T-helper 17 cell (primary cell): ENCODE measurements around the gene BCAR3. TPM values are rescaled to one million over a fixed set of nuclear protein-coding genes. Genes with fewer than 3 reads are reported as not detected.

ENCODE experiments used
- ATAC-seq: fragments of 150-1000 bp; cut with Tn5 transposase; 2 replicates; pipeline ENCODE4 v1.10.0; 2021; ENCODE audit warnings: mild to moderate bottlenecking, moderate library complexity
- DNase-seq, 3 donors: peaks; one replicate each; pipeline versions ENCODE4 v3.0.0 to v3.0.0-alpha.2; 2020 to 2021
- H3K9me3 ChIP-seq: one replicate; pipeline ENCODE4 v1.7.0; 2013; ENCODE audit warnings: low read length, mild to moderate bottlenecking; ENCODE audit not compliant: control insufficient read depth, poor library complexity, severe bottlenecking
- H3K27ac Mint-ChIP-seq: one replicate; pipeline ENCODE4 v1.8.0; 2022; ENCODE audit warnings: mild to moderate bottlenecking, moderate library complexity, mixed read lengths
- H3K27me3 Mint-ChIP-seq: one replicate; pipeline ENCODE4 v1.8.0; 2022; ENCODE audit warnings: mixed read lengths
- H3K36me3 Mint-ChIP-seq: one replicate; pipeline ENCODE4 v1.8.0; 2022; ENCODE audit warnings: low read depth, mixed read lengths
- H3K4me1 Mint-ChIP-seq: one replicate; pipeline ENCODE4 v1.8.0; 2022; ENCODE audit warnings: mild to moderate bottlenecking, mixed read lengths
- H3K4me3 Mint-ChIP-seq: one replicate; pipeline ENCODE4 v1.8.0; 2022; ENCODE audit warnings: mild to moderate bottlenecking, moderate library complexity, mixed read lengths
- total RNA-seq, 4 donors: library from RNA in 2 of 4; stranded (reverse) in 2 of 4; gene quantifications; one replicate each; pipeline ENCODE4 v1.2.3 and lab custom pipeline; 2022 to 2026

BCAR3 gene
- total RNA-seq, 2 donors from 2014 or later, result 0.87 to 1.0 TPM

DNA sequence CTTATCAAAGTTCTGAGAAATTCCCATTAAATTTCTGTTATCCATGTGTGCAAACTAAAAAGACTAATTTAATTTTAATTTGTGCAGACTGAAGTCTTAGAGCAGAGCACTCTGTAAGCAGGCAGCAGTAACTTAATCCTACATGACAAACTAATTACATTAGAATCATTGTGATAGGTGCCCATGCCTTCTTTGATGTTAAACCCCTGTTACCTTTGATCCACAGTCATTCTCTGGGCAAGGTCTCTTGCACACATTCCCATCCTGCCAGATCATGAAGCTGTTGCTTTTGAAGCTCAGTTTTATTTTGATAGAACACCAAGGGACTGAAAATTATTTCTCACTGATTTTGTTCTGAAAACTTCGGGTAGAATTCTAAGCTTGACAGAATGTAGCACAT, 77.2 kb downstream of the BCAR3 start:
- Mint-ChIP-seq H3K4me3 (no peak overlapping the region), H3K27me3 (peaks cover 17% of the 10 kb centered on the region), H3K36me3 (no peaks in the 10 kb centered on the region), H3K27ac (no peak overlapping the region), H3K4me1 (peaks cover 11% of the 10 kb centered on the region)
- no peak for ATAC-seq
- no peak for DNase-seq
- no peaks in the 10 kb centered on the region for H3K9me3 ChIP-seq

DNA sequence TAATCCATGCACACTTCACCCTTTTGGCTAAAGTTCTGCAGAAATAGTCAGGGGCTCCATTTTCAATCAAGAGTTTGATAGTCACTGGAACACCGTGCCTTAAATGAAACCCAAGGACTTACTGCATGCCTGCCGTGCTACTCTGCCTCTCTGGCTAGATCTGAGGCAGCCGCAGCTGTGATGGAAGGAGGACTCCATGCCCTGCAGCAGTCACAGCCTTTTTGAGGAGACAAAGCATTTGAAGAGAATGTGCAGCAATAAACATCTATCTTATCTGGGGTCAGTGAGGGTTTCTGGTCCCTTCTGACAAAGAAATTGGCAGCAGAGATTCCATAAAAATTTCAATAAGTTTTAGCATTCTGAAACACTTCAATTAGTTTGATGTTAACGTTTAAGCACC, 78.0 kb downstream of the BCAR3 start:
- Mint-ChIP-seq H3K36me3 (no peaks in the 10 kb centered on the region), H3K27me3 (peaks cover 17% of the 10 kb centered on the region), H3K27ac (no peak overlapping the region), H3K4me3 (no peak overlapping the region), H3K4me1 (peaks cover 11% of the 10 kb centered on the region)
- ATAC-seq (no peak), DNase-seq (no peak)
- no peaks in the 10 kb centered on the region for H3K9me3 ChIP-seq

DNA sequence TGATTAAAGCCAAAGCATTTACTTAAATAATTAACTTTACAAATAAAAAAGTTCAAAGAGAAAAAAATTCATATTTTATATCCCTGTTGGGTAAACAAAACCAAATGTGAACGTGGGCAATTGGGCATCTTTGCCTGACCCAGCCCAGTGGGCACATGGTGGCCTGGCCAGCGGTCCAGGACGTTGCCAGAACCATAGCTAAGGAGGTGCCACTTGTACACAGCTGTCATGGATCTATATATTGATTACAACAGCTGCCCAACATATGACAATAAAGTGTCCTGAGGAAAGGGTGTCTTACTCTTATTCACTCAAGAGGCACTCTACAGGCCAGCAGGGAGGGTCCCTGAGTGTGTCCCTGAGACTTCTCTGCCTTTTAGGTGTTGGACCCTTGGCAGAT, 78.5 kb downstream of the BCAR3 start:
- H3K4me1 Mint-ChIP-seq, result peaks cover 8% of the 10 kb centered on the region
- ATAC-seq, result no peak
- no peak for DNase-seq
- H3K27ac Mint-ChIP-seq, result no peak overlapping the region
- H3K36me3 Mint-ChIP-seq, result no peaks in the 10 kb centered on the region
- peaks cover 17% of the 10 kb centered on the region for H3K27me3 Mint-ChIP-seq
- H3K9me3 ChIP-seq, result no peaks in the 10 kb centered on the region
- no peak overlapping the region for H3K4me3 Mint-ChIP-seq

DNA sequence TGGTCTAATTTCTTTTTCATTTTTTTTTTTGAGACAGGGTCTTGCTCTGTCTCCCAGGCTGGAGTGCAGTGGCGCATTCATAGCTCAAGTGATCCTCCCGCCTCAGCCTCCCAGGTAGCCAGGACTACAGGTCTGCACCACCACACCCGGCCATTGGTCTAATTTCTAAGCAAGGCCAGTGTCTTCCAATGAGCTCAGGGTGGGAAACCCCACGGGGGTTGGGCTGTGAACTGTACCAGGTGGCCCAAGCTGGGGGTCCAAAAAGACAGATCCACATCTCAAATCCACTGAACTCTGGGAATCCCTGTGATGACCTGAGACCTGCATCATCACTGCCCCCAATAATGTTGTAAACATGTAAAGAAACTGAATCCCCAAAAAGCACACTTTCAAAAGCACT, 79.5 kb downstream of the BCAR3 start:
- no peaks in the 10 kb centered on the region for H3K9me3 ChIP-seq
- Mint-ChIP-seq H3K4me1 (peaks cover under 1% of the 10 kb centered on the region), H3K36me3 (no peaks in the 10 kb centered on the region), H3K27me3 (peaks cover 17% of the 10 kb centered on the region), H3K4me3 (no peak overlapping the region), H3K27ac (no peak overlapping the region)
- ATAC-seq (no peak), DNase-seq (no peak)

DNA sequence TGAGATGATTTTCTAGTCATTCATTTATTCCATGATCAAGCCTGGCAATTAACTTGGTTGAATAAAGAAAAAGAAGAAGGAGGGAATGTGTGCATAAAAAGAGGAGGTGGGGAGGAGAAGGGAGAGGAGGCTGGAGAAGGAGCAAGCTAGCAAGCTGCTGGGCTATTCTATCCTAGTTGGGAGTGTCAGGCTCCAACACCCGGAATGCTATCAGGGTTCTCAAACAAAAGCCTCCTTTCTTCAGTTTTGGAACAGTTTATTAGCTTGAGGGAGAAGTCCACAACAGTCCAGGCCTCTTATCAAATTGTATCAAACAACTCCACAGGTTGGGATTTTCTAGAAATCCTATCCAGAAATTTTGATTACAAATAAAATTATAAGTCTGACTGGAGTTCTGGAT, 80.0 kb downstream of the BCAR3 start:
- no peaks in the 10 kb centered on the region for H3K4me1 Mint-ChIP-seq
- peaks cover 17% of the 10 kb centered on the region for H3K27me3 Mint-ChIP-seq
- ATAC-seq, result no peak
- H3K36me3 Mint-ChIP-seq, result no peaks in the 10 kb centered on the region
- no peak for DNase-seq
- H3K9me3 ChIP-seq, result no peaks in the 10 kb centered on the region
- H3K4me3 Mint-ChIP-seq, result no peak overlapping the region
- no peak overlapping the region for H3K27ac Mint-ChIP-seq

DNA sequence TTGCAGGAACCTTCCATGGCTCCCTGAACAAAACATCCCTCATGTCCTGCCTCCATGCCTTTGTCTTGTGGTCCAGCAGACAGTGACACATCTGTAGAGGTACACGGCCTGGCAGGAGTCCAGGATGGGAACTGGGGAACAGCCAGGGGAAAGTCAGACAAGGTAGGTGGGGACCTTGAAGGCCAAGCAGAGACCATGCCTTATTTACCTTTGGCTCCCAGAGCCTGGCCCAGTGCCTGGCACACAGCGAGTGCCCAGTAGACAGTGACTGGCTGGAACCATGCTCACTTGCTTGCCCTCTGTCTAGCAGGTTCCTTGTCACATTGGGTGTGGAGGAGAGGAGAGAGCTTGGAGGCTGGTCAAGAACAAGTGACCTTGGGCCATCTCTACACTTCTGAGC, 81.0 kb downstream of the BCAR3 start:
- DNase-seq, result no peak
- no peak for ATAC-seq
- peaks cover 17% of the 10 kb centered on the region for H3K27me3 Mint-ChIP-seq
- H3K27ac Mint-ChIP-seq, result no peak overlapping the region
- no peaks in the 10 kb centered on the region for H3K36me3 Mint-ChIP-seq
- H3K4me3 Mint-ChIP-seq, result no peak overlapping the region
- H3K4me1 Mint-ChIP-seq, result no peaks in the 10 kb centered on the region
- no peaks in the 10 kb centered on the region for H3K9me3 ChIP-seq

DNA sequence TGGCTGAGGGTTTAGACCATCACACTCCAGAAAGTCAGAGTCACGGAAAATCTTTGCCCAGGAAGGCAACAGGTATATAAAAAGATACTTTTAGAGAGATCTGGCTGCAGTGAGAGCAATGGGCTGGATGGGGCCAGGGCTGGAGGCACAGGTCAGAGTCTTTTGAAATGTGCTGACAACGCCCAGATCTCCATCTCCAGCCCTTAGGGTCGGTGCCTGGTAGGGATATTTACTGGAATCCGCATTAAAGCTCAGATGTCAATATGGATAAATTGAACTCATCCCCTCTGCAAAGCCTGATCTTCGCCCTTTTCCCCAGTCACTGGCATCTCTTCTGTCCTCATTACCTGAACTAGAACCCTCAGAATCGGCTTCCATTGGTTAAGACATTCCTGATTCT, 82.2 kb downstream of the BCAR3 start:
- H3K36me3 Mint-ChIP-seq, result no peaks in the 10 kb centered on the region
- H3K4me1 Mint-ChIP-seq, result no peaks in the 10 kb centered on the region
- H3K4me3 Mint-ChIP-seq, result no peak overlapping the region
- H3K9me3 ChIP-seq, result no peaks in the 10 kb centered on the region
- DNase-seq, result no peak
- H3K27ac Mint-ChIP-seq, result peak overlapping the region; percentile 51
- H3K27me3 Mint-ChIP-seq, result peaks cover 12% of the 10 kb centered on the region
- no peak for ATAC-seq

DNA sequence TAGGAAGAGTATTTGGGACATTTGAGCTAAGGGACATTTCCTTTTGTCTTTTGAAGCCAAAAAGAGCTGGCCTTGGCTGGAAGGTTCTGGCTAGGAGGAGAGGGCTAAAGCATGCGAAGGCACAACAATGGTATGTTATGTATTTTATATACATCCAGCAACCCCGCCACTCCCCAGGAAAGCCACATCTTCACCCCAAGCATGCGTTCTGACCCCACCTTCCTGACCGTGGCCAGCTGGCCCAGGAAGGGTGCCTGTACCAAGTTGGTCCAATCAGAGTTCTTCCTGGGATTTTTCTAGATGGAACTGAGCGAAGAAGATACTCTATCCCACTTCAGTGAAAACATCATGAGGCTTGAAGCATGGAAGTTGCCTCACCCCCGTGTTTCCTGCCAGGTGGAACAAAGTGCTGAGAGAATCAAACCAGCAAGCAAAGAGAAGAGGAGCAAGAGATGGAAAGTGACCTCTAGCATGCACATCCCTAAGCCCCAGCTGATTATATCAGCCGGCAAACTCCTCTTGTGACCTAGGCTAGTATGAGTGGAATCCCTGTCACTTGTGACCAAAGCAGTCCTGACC, 82.7 kb downstream of the BCAR3 start:
- ATAC-seq (no peak), DNase-seq (no peak)
- no peak overlapping the region for H3K27ac Mint-ChIP-seq
- no peak overlapping the region for H3K4me3 Mint-ChIP-seq
- no peaks in the 10 kb centered on the region for H3K4me1 Mint-ChIP-seq
- peaks cover 12% of the 10 kb centered on the region for H3K27me3 Mint-ChIP-seq
- no peaks in the 10 kb centered on the region for H3K36me3 Mint-ChIP-seq
- no peaks in the 10 kb centered on the region for H3K9me3 ChIP-seq

DNA sequence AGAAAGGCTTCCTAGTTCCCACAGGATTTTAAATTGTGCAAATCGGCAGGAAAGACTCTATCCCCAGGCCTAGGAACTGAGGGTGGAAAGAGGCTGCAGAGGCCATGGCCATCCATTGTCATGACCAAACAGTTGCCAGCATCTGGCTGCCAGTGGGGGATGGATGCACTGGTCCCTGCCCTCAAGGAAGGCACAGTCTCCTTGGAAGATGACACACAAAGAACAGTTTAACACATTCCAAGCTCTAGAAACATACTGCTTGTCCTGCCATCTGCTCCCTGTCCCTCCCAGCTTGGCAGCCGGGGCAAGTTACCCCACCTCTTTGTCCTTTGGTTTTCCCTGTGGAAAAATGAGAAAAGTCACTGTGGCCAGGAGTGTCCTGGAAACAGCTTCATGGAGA, 83.2 kb downstream of the BCAR3 start:
- peaks cover 12% of the 10 kb centered on the region for H3K27me3 Mint-ChIP-seq
- DNase-seq (no peak), ATAC-seq (no peak)
- no peak overlapping the region for H3K4me3 Mint-ChIP-seq
- H3K27ac Mint-ChIP-seq, result no peak overlapping the region
- H3K36me3 Mint-ChIP-seq, result no peaks in the 10 kb centered on the region
- no peaks in the 10 kb centered on the region for H3K9me3 ChIP-seq
- no peaks in the 10 kb centered on the region for H3K4me1 Mint-ChIP-seq

DNA sequence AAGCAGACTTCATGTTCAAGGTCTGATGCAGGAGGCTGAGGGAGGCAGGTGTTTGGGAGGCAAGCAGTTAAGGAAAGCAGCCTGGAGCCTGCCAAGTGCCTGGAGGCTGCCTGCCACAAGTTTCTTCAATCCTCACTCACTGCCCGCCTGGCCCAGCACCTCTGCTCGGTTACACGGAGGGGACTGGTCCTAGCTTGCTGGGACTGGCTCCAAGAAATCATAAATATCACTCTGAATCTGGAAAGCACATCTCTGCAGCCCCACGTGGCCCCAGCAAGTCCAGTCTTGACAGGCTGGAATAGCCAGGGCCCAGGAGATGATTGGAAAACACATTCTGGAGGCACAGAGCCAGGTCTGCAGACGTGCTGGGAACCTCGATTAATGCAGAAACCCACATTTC, 83.9 kb downstream of the BCAR3 start:
- H3K4me1 Mint-ChIP-seq, result no peaks in the 10 kb centered on the region
- peaks cover 12% of the 10 kb centered on the region for H3K27me3 Mint-ChIP-seq
- H3K4me3 Mint-ChIP-seq, result no peak overlapping the region
- no peaks in the 10 kb centered on the region for H3K36me3 Mint-ChIP-seq
- DNase-seq, result no peak
- no peaks in the 10 kb centered on the region for H3K9me3 ChIP-seq
- ATAC-seq, result no peak
- no peak overlapping the region for H3K27ac Mint-ChIP-seq

DNA sequence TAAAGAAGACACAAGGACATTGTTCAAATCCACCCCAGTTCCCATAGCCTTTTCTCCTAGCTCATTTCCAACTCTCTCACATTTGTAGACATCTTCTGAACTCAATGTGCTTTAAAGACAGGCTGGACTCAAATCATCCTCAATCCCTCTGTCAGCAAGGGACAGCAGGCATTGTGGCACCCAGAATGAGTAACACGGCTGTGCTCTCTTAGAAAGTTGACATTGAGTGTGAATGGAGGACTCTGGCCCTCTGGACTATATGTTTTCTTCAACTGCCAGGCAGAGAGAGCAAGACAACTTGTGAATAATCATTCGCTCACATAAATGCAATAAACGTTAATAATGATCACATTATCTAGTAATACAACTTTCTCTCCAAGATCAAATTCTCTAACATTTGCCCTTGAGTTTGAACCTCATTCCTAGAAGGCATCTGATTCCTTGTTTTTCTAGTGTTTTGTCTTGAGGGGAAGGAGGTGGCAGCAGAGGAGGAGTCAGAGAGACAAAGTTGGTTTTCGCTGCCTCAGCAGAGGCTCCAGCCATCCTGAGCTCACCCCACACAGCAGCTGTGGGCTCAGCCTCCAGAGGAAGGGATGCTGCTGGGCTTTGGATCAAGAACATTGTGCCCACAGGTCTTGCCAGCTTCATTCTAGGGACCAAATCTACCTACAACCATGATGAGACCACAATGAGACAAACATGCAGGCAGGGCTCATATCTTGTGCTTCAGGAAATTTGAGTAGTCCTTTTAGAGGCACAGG, 85.1 kb downstream of the BCAR3 start:
- Mint-ChIP-seq H3K27ac (peak overlapping the region; percentile 16), H3K4me1 (peaks cover 2% of the 10 kb centered on the region), H3K36me3 (no peaks in the 10 kb centered on the region), H3K27me3 (peaks cover 9% of the 10 kb centered on the region), H3K4me3 (no peak overlapping the region)
- DNase-seq, result no peak
- no peak for ATAC-seq
- H3K9me3 ChIP-seq, result no peaks in the 10 kb centered on the region

DNA sequence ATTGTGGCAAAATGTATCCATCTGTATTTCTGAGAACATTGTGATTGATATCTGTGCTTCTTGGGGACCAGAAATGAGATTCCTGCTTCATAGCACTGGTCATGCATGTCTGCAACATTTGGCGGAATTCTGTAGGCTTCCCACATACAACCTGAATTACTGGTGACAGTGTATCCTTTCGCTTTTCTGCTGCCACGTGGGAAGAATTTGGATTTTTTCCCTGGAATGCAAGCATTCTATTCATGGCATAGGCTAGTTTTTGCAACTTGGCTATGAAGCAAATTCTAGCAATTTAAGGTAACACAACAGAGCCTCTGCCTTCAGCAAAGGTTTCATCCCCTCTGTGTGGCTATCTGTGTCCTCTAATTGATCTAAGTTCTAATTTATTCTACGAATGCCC, 85.9 kb downstream of the BCAR3 start:
- Mint-ChIP-seq H3K27ac (no peak overlapping the region), H3K36me3 (no peaks in the 10 kb centered on the region), H3K27me3 (peaks cover 6% of the 10 kb centered on the region), H3K4me3 (no peak overlapping the region), H3K4me1 (peaks cover 2% of the 10 kb centered on the region)
- no peak for ATAC-seq
- no peak for DNase-seq
- H3K9me3 ChIP-seq, result no peaks in the 10 kb centered on the region

DNA sequence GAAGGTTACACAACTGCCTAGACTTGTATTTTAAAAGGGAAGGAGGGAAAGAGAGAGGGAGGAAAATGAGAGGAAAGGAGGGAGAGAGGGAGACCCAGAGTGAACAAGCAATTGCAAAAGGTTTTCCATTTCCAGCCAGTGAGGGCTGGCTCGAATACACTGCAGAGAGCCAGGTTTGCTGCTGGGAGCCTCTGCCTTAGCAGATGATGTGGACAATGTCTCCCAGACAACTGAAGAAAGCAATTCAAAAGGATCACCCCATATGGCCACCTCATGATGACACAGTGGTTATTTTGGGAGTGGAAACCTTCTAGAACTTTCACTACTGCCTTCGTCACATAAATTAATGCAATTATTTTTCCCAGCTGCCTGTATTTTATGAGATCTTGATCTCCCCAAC, 86.4 kb downstream of the BCAR3 start:
- H3K9me3 ChIP-seq, result no peaks in the 10 kb centered on the region
- ATAC-seq (no peak), DNase-seq (no peak)
- Mint-ChIP-seq H3K36me3 (no peaks in the 10 kb centered on the region), H3K27me3 (peaks cover 6% of the 10 kb centered on the region), H3K27ac (no peak overlapping the region), H3K4me1 (peaks cover 2% of the 10 kb centered on the region), H3K4me3 (no peak overlapping the region)

DNA sequence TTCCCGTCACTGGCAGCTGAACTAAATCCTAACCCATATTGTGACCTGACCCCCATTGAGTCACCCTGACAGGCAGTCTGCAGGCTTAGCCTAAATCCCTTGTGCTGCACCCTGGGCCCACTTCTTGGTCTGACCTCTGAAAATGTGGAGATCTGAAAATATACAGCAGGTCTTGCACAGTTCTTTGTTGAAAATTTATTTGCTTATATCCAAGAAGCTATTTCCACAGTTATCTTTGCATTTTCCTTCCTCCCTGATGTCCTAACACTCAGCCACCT, 87.1 kb downstream of the BCAR3 start:
- ATAC-seq, result no peak
- no peak for DNase-seq
- H3K36me3 Mint-ChIP-seq, result no peaks in the 10 kb centered on the region
- H3K4me3 Mint-ChIP-seq, result no peak overlapping the region
- H3K9me3 ChIP-seq, result no peaks in the 10 kb centered on the region
- peaks cover 4% of the 10 kb centered on the region for H3K4me1 Mint-ChIP-seq
- H3K27me3 Mint-ChIP-seq, result peaks cover 6% of the 10 kb centered on the region
- no peak overlapping the region for H3K27ac Mint-ChIP-seq
